Spinal cord (tissue), 10 donors: ENCODE data around the gene ARHGAP27. TPM values are rescaled to one million over a fixed set of nuclear protein-coding genes. Genes with fewer than 3 reads are reported as not detected.
A peak's percentile ranks its signal among the peaks of the same experiment; 100 is the strongest.

ENCODE experiments used
- DNase-seq, 6 donors: peaks; one replicate each; pipeline versions ENCODE4 v3.0.0 to v3.0.0-alpha.2; 2013 to 2015; ENCODE audit warnings: low spot score in 6 of 6, low read depth in 4 of 6
- H3K27ac ChIP-seq: one replicate; pipeline ENCODE4 v1.5.1; 2013; ENCODE audit warnings: low read depth, low read length, control low read depth
- H3K27me3 ChIP-seq: one replicate; pipeline ENCODE4 v1.6.1; 2013; ENCODE audit warnings: low read length; ENCODE audit not compliant: control insufficient read depth, insufficient read depth
- H3K36me3 ChIP-seq: one replicate; pipeline ENCODE4 v1.6.1; 2013; ENCODE audit warnings: low read length; ENCODE audit not compliant: control insufficient read depth, insufficient read depth
- H3K4me1 ChIP-seq: one replicate; pipeline ENCODE4 v1.6.1; 2013; ENCODE audit warnings: low read length; ENCODE audit not compliant: control insufficient read depth, insufficient read depth
- H3K4me3 ChIP-seq: one replicate; pipeline ENCODE4 v1.5.1; 2013; ENCODE audit warnings: low read depth, low read length, control low read depth
- H3K9me3 ChIP-seq: one replicate; pipeline ENCODE4 v1.6.1; 2013; ENCODE audit warnings: low read length; ENCODE audit not compliant: control insufficient read depth, insufficient read depth
- WGBS: methylation state at CpG from one replicate; pipeline ENCODE4 v1.1.5; 2013; ENCODE audit warnings: missing lambda C conversion rate; ENCODE audit not compliant: insufficient coverage; 5-methylcytosine and 5-hydroxymethylcytosine counted together
- polyA plus RNA-seq, 2 donors: library from polyadenylated mRNA; unstranded; fragments of 120-200 nt; gene quantifications; one replicate each; pipeline ENCODE4 v1.2.1, GENCODE V29; 2013; ENCODE audit not compliant: insufficient read length in 2 of 2
- total RNA-seq, 2 donors: library from RNA; depleted of rRNA in 1 of 2; stranded (reverse); fragments of 120-200 nt in 1 of 2; fragments of >200 nt in 1 of 2; gene quantifications; one replicate each; pipeline versions ENCODE4 v1.2.3 to v1.2.4, GENCODE V29; 2013 to 2014
- donor health status: healthy.

Gene ARHGAP27
- total and polyA plus RNA-seq, 4 donors, result 6.9 to 17.5 (median 11.9) TPM

- H3K4me3 ChIP-seq, result peak overlapping the region; percentile 37
- whole genome bisulfite sequencing, result 1% methylated on average over 23 of the region's 30 CpGs
- H3K9me3 ChIP-seq, result no peaks in the 10 kb centered on the region
- H3K4me1 ChIP-seq, result peaks cover 16% of the 10 kb centered on the region
- DNase-seq, result peak in 5 of 6 donors; percentile 64 to 97 (median 75)
- H3K36me3 ChIP-seq, result peaks cover 26% of the 10 kb centered on the region
- H3K27ac ChIP-seq, result no peak overlapping the region
- H3K27me3 ChIP-seq, result no peaks in the 10 kb centered on the region
Observed at GRCh38 chr17:45394913-45395568, 37.6 kb downstream of the ARHGAP27 start.

GRCh38 chr17:45394564-45394912 is 38.1 kb downstream of the ARHGAP27 start:
- no peaks in the 10 kb centered on the region for H3K9me3 ChIP-seq
- DNase-seq, result no peak
- WGBS, result 88% methylated on average over 4 of the region's 4 CpGs
- H3K4me3 ChIP-seq, result no peak overlapping the region
- no peak overlapping the region for H3K27ac ChIP-seq
- H3K36me3 ChIP-seq, result peaks cover 26% of the 10 kb centered on the region
- H3K4me1 ChIP-seq, result peaks cover 16% of the 10 kb centered on the region
- H3K27me3 ChIP-seq, result no peaks in the 10 kb centered on the region

- Histone ChIP-seq H3K4me1 (peaks cover 16% of the 10 kb centered on the region), H3K9me3 (no peaks in the 10 kb centered on the region), H3K4me3 (no peak overlapping the region), H3K27ac (no peak overlapping the region), H3K36me3 (peaks cover 26% of the 10 kb centered on the region), H3K27me3 (peaks cover 2% of the 10 kb centered on the region)
- 84% methylated on average over 3 of the region's 6 CpGs for WGBS
- no peak for DNase-seq
Observed at GRCh38 chr17:45394091-45394490, 38.6 kb downstream of the ARHGAP27 start.

- Histone ChIP-seq H3K4me1 (peaks cover 16% of the 10 kb centered on the region), H3K36me3 (peaks cover 26% of the 10 kb centered on the region), H3K27me3 (peaks cover 5% of the 10 kb centered on the region), H3K9me3 (no peaks in the 10 kb centered on the region), H3K4me3 (no peak overlapping the region), H3K27ac (no peak overlapping the region)
- DNase-seq, result no peak
- WGBS, result 90% methylated on average over 4 of the region's 5 CpGs
Observed at GRCh38 chr17:45393411-45393810, 39.3 kb downstream of the ARHGAP27 start.

- WGBS, result 83% methylated on average over 2 of the region's 2 CpGs
- DNase-seq, result no peak
- Histone ChIP-seq H3K27me3 (peaks cover 5% of the 10 kb centered on the region), H3K4me1 (peaks cover 16% of the 10 kb centered on the region), H3K9me3 (no peaks in the 10 kb centered on the region), H3K4me3 (no peak overlapping the region), H3K27ac (no peak overlapping the region), H3K36me3 (peaks cover 24% of the 10 kb centered on the region)
Observed at GRCh38 chr17:45391918-45392317, 40.8 kb downstream of the ARHGAP27 start.

- Histone ChIP-seq H3K4me3 (no peak overlapping the region), H3K27ac (no peak overlapping the region), H3K9me3 (no peaks in the 10 kb centered on the region), H3K27me3 (peaks cover 5% of the 10 kb centered on the region), H3K36me3 (peaks cover 18% of the 10 kb centered on the region), H3K4me1 (peaks cover 16% of the 10 kb centered on the region)
- WGBS, result 52% methylated on average over 5 of the region's 5 CpGs
- no peak for DNase-seq
Observed at GRCh38 chr17:45391291-45391690, 41.4 kb downstream of the ARHGAP27 start.

- 23% methylated on average over 3 of the region's 3 CpGs for WGBS
- DNase-seq, result no peak
- H3K4me3 ChIP-seq, result no peak overlapping the region
- H3K9me3 ChIP-seq, result no peaks in the 10 kb centered on the region
- H3K4me1 ChIP-seq, result peaks cover 9% of the 10 kb centered on the region
- no peak overlapping the region for H3K27ac ChIP-seq
- peaks cover 5% of the 10 kb centered on the region for H3K36me3 ChIP-seq
- H3K27me3 ChIP-seq, result peaks cover 5% of the 10 kb centered on the region
Observed at GRCh38 chr17:45389354-45389753, 43.3 kb downstream of the ARHGAP27 start.

GRCh38 chr17:45388604-45389325 is 43.9 kb downstream of the ARHGAP27 start:
- Histone ChIP-seq H3K4me3 (no peak overlapping the region), H3K4me1 (peaks cover 11% of the 10 kb centered on the region), H3K27me3 (peaks cover 5% of the 10 kb centered on the region), H3K36me3 (no peaks in the 10 kb centered on the region), H3K27ac (no peak overlapping the region), H3K9me3 (no peaks in the 10 kb centered on the region)
- WGBS, result 66% methylated on average over 10 of the region's 10 CpGs
- no peak for DNase-seq

GRCh38 chr17:45387739-45388138 is 44.9 kb downstream of the ARHGAP27 start:
- no peaks in the 10 kb centered on the region for H3K9me3 ChIP-seq
- H3K27ac ChIP-seq, result no peak overlapping the region
- WGBS, result 83% methylated on average over 2 of the region's 3 CpGs

GRCh38 chr17:45386178-45386577 is 46.5 kb downstream of the ARHGAP27 start:
- WGBS, result 100% methylated on average over 1 of the region's 4 CpGs

More at GRCh38 chr17:45387739-45388138, 44.9 kb downstream of the ARHGAP27 start:
- Histone ChIP-seq H3K4me1 (peaks cover 11% of the 10 kb centered on the region), H3K27me3 (peaks cover 5% of the 10 kb centered on the region), H3K4me3 (no peak overlapping the region), H3K36me3 (no peaks in the 10 kb centered on the region)
- DNase-seq, result no peak

More at GRCh38 chr17:45386178-45386577, 46.5 kb downstream of the ARHGAP27 start:
- H3K4me1 ChIP-seq, result peaks cover 11% of the 10 kb centered on the region
- H3K4me3 ChIP-seq, result no peak overlapping the region
- H3K27ac ChIP-seq, result no peak overlapping the region
- no peak for DNase-seq
- H3K27me3 ChIP-seq, result peaks cover 5% of the 10 kb centered on the region
- H3K9me3 ChIP-seq, result no peaks in the 10 kb centered on the region
- no peaks in the 10 kb centered on the region for H3K36me3 ChIP-seq
